Fibroblast of lung (primary cell): ENCODE results near the gene SLC35F3.

ENCODE experiments used
- CTCF ChIP-seq, 2 donors: IDR thresholded peaks in 1 of 2; conservative IDR thresholded peaks in 1 of 2; 1 replicate in 1 of 2; 2 replicates in 1 of 2; pipeline ENCODE4 v1.5.1; 2011 to 2012; ENCODE audit warnings: low read length in 2 of 2, control low read depth in 1 of 2, inconsistent platforms in 1 of 2, low read depth in 1 of 2, mild to moderate bottlenecking in 1 of 2
- EZH2 ChIP-seq: IDR thresholded peaks from 2 replicates; pipeline ENCODE4 v1.5.1; 2012; ENCODE audit warnings: low read length, control low read depth, mild to moderate bottlenecking; ENCODE audit errors: missing control alignments

- TF ChIP-seq CTCF (conservative IDR thresholded peaks at IDR 0.05 in 1 of 2, IDR thresholded peaks at IDR 0.05 in 1 of 2; ENCODE audit: low read depth in 1 of 2, low read length in 2 of 2) (no peak), EZH2 (no peak)
Observed at GRCh38 chr1:233965856-233966255, 61.4 kb downstream of the SLC35F3 start.
